Suprapubic skin (tissue), 3 donors: ENCODE results near the gene PSG6.
"Not testable (repeated sequence)": the region's sequence is repeated elsewhere in the genome, so short reads cannot be mapped to it uniquely, and the experiment has no call there.

Source experiments
- EP300 ChIP-seq: sonication (generic); formaldehyde crosslinking; IDR thresholded peaks from one replicate; pipeline ENCODE4 v1.6.1; 2017; ENCODE audit warnings: antibody characterized with exemption
- POLR2A ChIP-seq, 2 donors: fragments of 450-650 bp; IDR thresholded peaks; one replicate each; pipeline ENCODE4 v1.6.1; 2017; ENCODE audit warnings: antibody characterized with exemption in 2 of 2, mild to moderate bottlenecking in 2 of 2, moderate library complexity in 2 of 2
- TF ChIP-seq, protein P1 (sequence below), 2 donors: fragments of 200-600 bp in 1 of 2; fragments of 450-650 bp in 1 of 2; sonication (generic) in 1 of 2; IDR thresholded peaks; one replicate each; pipeline ENCODE4 v1.5.1; 2016 to 2019; ENCODE audit warnings: antibody characterized with exemption in 2 of 2, mild to moderate bottlenecking in 1 of 2, moderate library complexity in 1 of 2

- TF ChIP-seq, protein P1, sequence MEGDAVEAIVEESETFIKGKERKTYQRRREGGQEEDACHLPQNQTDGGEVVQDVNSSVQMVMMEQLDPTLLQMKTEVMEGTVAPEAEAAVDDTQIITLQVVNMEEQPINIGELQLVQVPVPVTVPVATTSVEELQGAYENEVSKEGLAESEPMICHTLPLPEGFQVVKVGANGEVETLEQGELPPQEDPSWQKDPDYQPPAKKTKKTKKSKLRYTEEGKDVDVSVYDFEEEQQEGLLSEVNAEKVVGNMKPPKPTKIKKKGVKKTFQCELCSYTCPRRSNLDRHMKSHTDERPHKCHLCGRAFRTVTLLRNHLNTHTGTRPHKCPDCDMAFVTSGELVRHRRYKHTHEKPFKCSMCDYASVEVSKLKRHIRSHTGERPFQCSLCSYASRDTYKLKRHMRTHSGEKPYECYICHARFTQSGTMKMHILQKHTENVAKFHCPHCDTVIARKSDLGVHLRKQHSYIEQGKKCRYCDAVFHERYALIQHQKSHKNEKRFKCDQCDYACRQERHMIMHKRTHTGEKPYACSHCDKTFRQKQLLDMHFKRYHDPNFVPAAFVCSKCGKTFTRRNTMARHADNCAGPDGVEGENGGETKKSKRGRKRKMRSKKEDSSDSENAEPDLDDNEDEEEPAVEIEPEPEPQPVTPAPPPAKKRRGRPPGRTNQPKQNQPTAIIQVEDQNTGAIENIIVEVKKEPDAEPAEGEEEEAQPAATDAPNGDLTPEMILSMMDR (IDR thresholded peaks at IDR 0.05): not testable (repeated sequence)
- TF ChIP-seq POLR2A (IDR thresholded peaks at IDR 0.05); EP300: not testable (repeated sequence)
Measured at GRCh38 chr19:42932485-42933101, 14.9 kb upstream of the PSG6 start.
